GM23338 (cell line): ENCODE measurements around the gene MUC5B. TPM values are rescaled to one million over a fixed set of nuclear protein-coding genes. Genes with fewer than 3 reads are reported as not detected.

ENCODE experiments used
- ATAC-seq: fragments of 200-7000 bp; cut with Tn5 transposase; 3 replicates; pipeline ENCODE4 v1.9.1; 2020
- DNase-seq: peaks from one replicate; pipeline ENCODE4 v3.0.0-alpha.2; 2015; ENCODE audit warnings: low spot score
- H2AFZ ChIP-seq: fragments of 200-600 bp; sonication (generic); 2 replicates; pipeline ENCODE4 v1.8.0; 2016; ENCODE audit warnings: antibody characterized with exemption, mild to moderate bottlenecking, moderate library complexity
- H3F3A ChIP-seq: fragments of 200-600 bp; sonication (generic); replicated peaks from 2 replicates; pipeline ENCODE4 v1.8.0; 2017; ENCODE audit warnings: antibody characterized with exemption, mixed run types, low read depth
- H3K27ac ChIP-seq: fragments of 200-600 bp; sonication (generic); 2 replicates; pipeline ENCODE4 v1.6.1; 2016; ENCODE audit warnings: low read depth
- H3K27me3 ChIP-seq: fragments of 200-600 bp; sonication (generic); 2 replicates; pipeline ENCODE4 v1.8.0; 2016; ENCODE audit warnings: mild to moderate bottlenecking, mixed run types, moderate library complexity; ENCODE audit not compliant: insufficient read depth
- H3K36me3 ChIP-seq: fragments of 200-600 bp; sonication (generic); 2 replicates; pipeline ENCODE4 v1.8.0; 2016; ENCODE audit warnings: mild to moderate bottlenecking; ENCODE audit not compliant: insufficient read depth
- H3K4me1 ChIP-seq: fragments of 200-600 bp; sonication (generic); 2 replicates; pipeline ENCODE4 v1.8.0; 2016; ENCODE audit warnings: mild to moderate bottlenecking, moderate library complexity; ENCODE audit not compliant: insufficient read depth
- H3K4me2 ChIP-seq: fragments of 200-600 bp; sonication (generic); 2 replicates; pipeline ENCODE4 v1.7.1; 2017; ENCODE audit warnings: mixed run types
- H3K4me3 ChIP-seq: fragments of 200-600 bp; sonication (generic); 2 replicates; pipeline ENCODE4 v1.6.1; 2016; ENCODE audit warnings: mixed run types
- H3K79me2 ChIP-seq: fragments of 200-600 bp; sonication (generic); replicated peaks from 2 replicates; pipeline ENCODE4 v1.8.0; 2017; ENCODE audit warnings: mild to moderate bottlenecking; ENCODE audit not compliant: insufficient read depth
- H3K9me2 ChIP-seq: fragments of 200-600 bp; sonication (generic); 2 replicates; pipeline ENCODE4 v1.8.0; 2017; ENCODE audit not compliant: insufficient read depth
- H4K20me1 ChIP-seq: fragments of 200-600 bp; sonication (generic); replicated peaks from 2 replicates; pipeline ENCODE4 v1.8.0; 2017; ENCODE audit warnings: mild to moderate bottlenecking; ENCODE audit not compliant: insufficient read depth
- H3K27ac Mint-ChIP-seq: 2 replicates; pipeline ENCODE4 v1.8.0; 2020; ENCODE audit warnings: inconsistent platforms, mild to moderate bottlenecking, moderate library complexity, mixed read lengths
- H3K27me3 Mint-ChIP-seq: 3 replicates; pipeline ENCODE4 v1.8.0; 2022; ENCODE audit warnings: low read depth, mild to moderate bottlenecking, moderate library complexity, mixed read lengths, inconsistent platforms; ENCODE audit not compliant: insufficient read depth, poor library complexity
- H3K36me3 Mint-ChIP-seq: 3 replicates; pipeline ENCODE4 v1.8.0; 2021; ENCODE audit warnings: low read depth, mild to moderate bottlenecking, inconsistent platforms, moderate library complexity, mixed read lengths
- H3K4me1 Mint-ChIP-seq: 3 replicates; pipeline ENCODE4 v1.8.0; 2020; ENCODE audit warnings: mild to moderate bottlenecking, inconsistent platforms, mixed read lengths
- H3K4me3 Mint-ChIP-seq: 3 replicates; pipeline ENCODE4 v1.8.0; 2021; ENCODE audit warnings: moderate library complexity, mild to moderate bottlenecking, inconsistent platforms, mixed read lengths
- H3K9me3 Mint-ChIP-seq: 3 replicates; pipeline ENCODE4 v1.8.0; 2020; ENCODE audit warnings: moderate library complexity, mild to moderate bottlenecking, inconsistent platforms, mixed read lengths
- CREB1 ChIP-seq: fragments of 250-450 bp; sonication (Bioruptor Pico); IDR thresholded peaks from 2 replicates; pipeline ENCODE4 v1.5.0; 2020; ENCODE audit warnings: low read depth, mild to moderate bottlenecking, moderate library complexity
- EZH2 ChIP-seq: fragments of 200-600 bp; sonication (generic); IDR thresholded peaks from one replicate; pipeline ENCODE4 v1.8.0; 2017; ENCODE audit warnings: antibody characterized with exemption, mild to moderate bottlenecking, low read depth; ENCODE audit not compliant: unreplicated experiment
- JUNB ChIP-seq: IDR thresholded peaks from one replicate; pipeline ENCODE4 v1.6.1; 2016; ENCODE audit warnings: antibody characterized with exemption; ENCODE audit not compliant: unreplicated experiment
- NANOG ChIP-seq: IDR thresholded peaks from 2 replicates; pipeline ENCODE4 v1.6.1; 2016; ENCODE audit warnings: antibody characterized with exemption, borderline replicate concordance
- POLR2AphosphoS5 ChIP-seq: IDR thresholded peaks from 2 replicates; pipeline ENCODE4 v1.6.1; 2016; ENCODE audit warnings: antibody characterized with exemption, low read depth
- REST ChIP-seq: IDR thresholded peaks from one replicate; pipeline ENCODE4 v1.6.1; 2018; ENCODE audit warnings: antibody characterized with exemption; ENCODE audit not compliant: unreplicated experiment
- STAT1 ChIP-seq: IDR thresholded peaks from one replicate; pipeline ENCODE4 v1.6.1; 2016; ENCODE audit warnings: antibody characterized with exemption; ENCODE audit not compliant: unreplicated experiment
- ZNF114 ChIP-seq: fragments of 250-450 bp; sonication (Bioruptor Pico); IDR thresholded peaks from 2 replicates; pipeline ENCODE4 v1.5.0; 2020; ENCODE audit warnings: mild to moderate bottlenecking, moderate library complexity
- polyA plus RNA-seq: library from polyadenylated mRNA; unstranded; fragments of >200 nt; fragmentation: Nextera tagmentation; extraction: Ambion mirVana; gene quantifications from 2 replicates; pipeline ENCODE4 v1.2.1, GENCODE V29; 2016
- total RNA-seq: library from RNA; depleted of rRNA; stranded (reverse); fragments of >200 nt; shearing (Covaris generic); gene quantifications from 2 replicates; pipeline ENCODE4 v1.2.3, GENCODE V29; 2014
- TF ChIP-seq, protein P1 (sequence below): fragments of 250-450 bp; sonication (Bioruptor Pico); IDR thresholded peaks from 2 replicates; pipeline ENCODE4 v1.5.0; 2020; ENCODE audit warnings: mild to moderate bottlenecking, moderate library complexity

MUC5B gene
- total and polyA plus RNA-seq, 2 experiments from 2014 or later: 0.18 to 0.90 TPM

DNA sequence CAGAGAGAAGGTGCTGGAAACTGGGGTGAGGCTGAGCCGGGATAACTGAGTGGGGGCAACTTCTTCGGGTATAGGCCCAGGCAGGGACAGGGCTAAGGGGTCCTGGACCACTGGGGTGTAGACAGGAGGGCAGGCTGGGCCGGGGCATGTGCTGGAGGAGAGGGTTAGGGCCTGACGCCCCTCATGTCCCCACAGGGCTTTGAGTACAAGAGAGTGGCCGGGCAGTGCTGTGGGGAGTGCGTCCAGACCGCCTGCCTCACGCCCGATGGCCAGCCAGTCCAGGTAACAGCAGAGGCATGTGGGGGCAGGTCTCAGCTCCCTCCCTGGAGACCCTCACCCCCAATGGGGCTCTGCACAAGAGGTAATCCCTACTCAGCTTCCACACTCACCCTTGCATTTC is 36.7 kb downstream of the MUC5B start (continued):
- TF ChIP-seq REST (no peak), CREB1 (CRISPR knock-in tag) (no peak), POLR2AphosphoS5 (no peak)
- TF ChIP-seq, protein P1, sequence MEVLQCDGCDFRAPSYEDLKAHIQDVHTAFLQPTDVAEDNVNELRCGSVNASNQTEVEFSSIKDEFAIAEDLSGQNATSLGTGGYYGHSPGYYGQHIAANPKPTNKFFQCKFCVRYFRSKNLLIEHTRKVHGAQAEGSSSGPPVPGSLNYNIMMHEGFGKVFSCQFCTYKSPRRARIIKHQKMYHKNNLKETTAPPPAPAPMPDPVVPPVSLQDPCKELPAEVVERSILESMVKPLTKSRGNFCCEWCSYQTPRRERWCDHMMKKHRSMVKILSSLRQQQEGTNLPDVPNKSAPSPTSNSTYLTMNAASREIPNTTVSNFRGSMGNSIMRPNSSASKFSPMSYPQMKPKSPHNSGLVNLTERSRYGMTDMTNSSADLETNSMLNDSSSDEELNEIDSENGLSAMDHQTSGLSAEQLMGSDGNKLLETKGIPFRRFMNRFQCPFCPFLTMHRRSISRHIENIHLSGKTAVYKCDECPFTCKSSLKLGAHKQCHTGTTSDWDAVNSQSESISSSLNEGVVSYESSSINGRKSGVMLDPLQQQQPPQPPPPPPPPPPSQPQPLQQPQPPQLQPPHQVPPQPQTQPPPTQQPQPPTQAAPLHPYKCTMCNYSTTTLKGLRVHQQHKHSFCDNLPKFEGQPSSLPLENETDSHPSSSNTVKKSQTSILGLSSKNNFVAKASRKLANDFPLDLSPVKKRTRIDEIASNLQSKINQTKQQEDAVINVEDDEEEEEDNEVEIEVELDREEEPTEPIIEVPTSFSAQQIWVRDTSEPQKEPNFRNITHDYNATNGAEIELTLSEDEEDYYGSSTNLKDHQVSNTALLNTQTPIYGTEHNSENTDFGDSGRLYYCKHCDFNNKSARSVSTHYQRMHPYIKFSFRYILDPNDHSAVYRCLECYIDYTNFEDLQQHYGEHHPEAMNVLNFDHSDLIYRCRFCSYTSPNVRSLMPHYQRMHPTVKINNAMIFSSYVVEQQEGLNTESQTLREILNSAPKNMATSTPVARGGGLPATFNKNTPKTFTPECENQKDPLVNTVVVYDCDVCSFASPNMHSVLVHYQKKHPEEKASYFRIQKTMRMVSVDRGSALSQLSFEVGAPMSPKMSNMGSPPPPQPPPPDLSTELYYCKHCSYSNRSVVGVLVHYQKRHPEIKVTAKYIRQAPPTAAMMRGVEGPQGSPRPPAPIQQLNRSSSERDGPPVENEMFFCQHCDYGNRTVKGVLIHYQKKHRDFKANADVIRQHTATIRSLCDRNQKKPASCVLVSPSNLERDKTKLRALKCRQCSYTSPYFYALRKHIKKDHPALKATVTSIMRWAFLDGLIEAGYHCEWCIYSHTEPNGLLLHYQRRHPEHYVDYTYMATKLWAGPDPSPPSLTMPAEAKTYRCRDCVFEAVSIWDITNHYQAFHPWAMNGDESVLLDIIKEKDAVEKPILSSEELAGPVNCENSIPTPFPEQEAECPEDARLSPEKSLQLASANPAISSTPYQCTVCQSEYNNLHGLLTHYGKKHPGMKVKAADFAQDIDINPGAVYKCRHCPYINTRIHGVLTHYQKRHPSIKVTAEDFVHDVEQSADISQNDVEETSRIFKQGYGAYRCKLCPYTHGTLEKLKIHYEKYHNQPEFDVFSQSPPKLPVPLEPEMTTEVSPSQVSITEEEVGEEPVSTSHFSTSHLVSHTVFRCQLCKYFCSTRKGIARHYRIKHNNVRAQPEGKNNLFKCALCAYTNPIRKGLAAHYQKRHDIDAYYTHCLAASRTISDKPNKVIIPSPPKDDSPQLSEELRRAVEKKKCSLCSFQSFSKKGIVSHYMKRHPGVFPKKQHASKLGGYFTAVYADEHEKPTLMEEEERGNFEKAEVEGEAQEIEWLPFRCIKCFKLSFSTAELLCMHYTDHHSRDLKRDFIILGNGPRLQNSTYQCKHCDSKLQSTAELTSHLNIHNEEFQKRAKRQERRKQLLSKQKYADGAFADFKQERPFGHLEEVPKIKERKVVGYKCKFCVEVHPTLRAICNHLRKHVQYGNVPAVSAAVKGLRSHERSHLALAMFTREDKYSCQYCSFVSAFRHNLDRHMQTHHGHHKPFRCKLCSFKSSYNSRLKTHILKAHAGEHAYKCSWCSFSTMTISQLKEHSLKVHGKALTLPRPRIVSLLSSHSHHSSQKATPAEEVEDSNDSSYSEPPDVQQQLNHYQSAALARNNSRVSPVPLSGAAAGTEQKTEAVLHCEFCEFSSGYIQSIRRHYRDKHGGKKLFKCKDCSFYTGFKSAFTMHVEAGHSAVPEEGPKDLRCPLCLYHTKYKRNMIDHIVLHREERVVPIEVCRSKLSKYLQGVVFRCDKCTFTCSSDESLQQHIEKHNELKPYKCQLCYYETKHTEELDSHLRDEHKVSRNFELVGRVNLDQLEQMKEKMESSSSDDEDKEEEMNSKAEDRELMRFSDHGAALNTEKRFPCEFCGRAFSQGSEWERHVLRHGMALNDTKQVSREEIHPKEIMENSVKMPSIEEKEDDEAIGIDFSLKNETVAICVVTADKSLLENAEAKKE (CRISPR knock-in tag): no peak

- no peaks in the 10 kb centered on the region for H3F3A ChIP-seq
- H3K27me3 ChIP-seq: no peaks in the 10 kb centered on the region
- H2AFZ ChIP-seq: no peak overlapping the region
- no peak overlapping the region for H3K4me2 ChIP-seq
- Mint-ChIP-seq H3K9me3 (peaks cover 11% of the 10 kb centered on the region), H3K36me3 (peaks cover 8% of the 10 kb centered on the region), H3K27ac (no peak overlapping the region), H3K27me3 (peaks cover 9% of the 10 kb centered on the region), H3K4me3 (no peak overlapping the region), H3K4me1 (peaks cover 2% of the 10 kb centered on the region; the same call in 2 of the 3 replicates)
- H4K20me1 ChIP-seq: no peaks in the 10 kb centered on the region
- no peak overlapping the region for H3K4me3 ChIP-seq
- no peaks in the 10 kb centered on the region; the same call in 1 of the 2 replicates for H3K4me1 ChIP-seq
- no peak overlapping the region for H3K27ac ChIP-seq
- peak; percentile 28 for DNase-seq
- TF ChIP-seq ZNF114 (no peak), NANOG (no peak), JUNB (no peak), EZH2 (no peak), STAT1 (no peak), REST (no peak), CREB1 (CRISPR knock-in tag) (no peak)
- no peaks in the 10 kb centered on the region for H3K36me3 ChIP-seq
- H3K79me2 ChIP-seq: no peaks in the 10 kb centered on the region
- no peaks in the 10 kb centered on the region for H3K9me2 ChIP-seq
- peak; percentile 14 for ATAC-seq
These were observed 37.2 kb downstream of the MUC5B start for GRCh38 chr11:1260023-1260501.
